Activated naive CD4-positive, alpha-beta T cell treated with anti-CD3 and anti-CD28 coated beads, Interleukin-2, amount 50 U/mL, for 72 hours (primary cell): Measurements from ENCODE around the gene LDLRAD3. TPM values are rescaled to one million over a fixed set of nuclear protein-coding genes. Genes with fewer than 3 reads are reported as not detected.

Source experiments
- ATAC-seq, 2 donors: fragments of 150-1000 bp; cut with Tn5 transposase; 2 replicates each; pipeline ENCODE4 v1.10.0; 2021; ENCODE audit warnings: mild to moderate bottlenecking in 2 of 2, moderate library complexity in 2 of 2
- DNase-seq, 2 donors: peaks; one replicate each; pipeline ENCODE4 v3.0.0; 2021 to 2022; ENCODE audit warnings: low spot score in 2 of 2
- H3K27ac Mint-ChIP-seq, 2 donors: one replicate each; pipeline ENCODE4 v1.8.0; 2022; ENCODE audit warnings: mild to moderate bottlenecking in 2 of 2, mixed read lengths in 2 of 2
- H3K36me3 Mint-ChIP-seq, 2 donors: one replicate each; pipeline ENCODE4 v1.8.0; 2022; ENCODE audit warnings: mixed read lengths in 2 of 2
- H3K9me3 Mint-ChIP-seq, 2 donors: one replicate each; pipeline ENCODE4 v1.8.0; 2022; ENCODE audit warnings: mixed read lengths in 2 of 2
- total RNA-seq, 2 donors: library from RNA; stranded (reverse); gene quantifications; one replicate each; pipeline ENCODE4 v1.2.3, GENCODE V29; 2022

Gene LDLRAD3
- total RNA-seq, 2 donors from 2014 or later = 0.27 to 0.82 TPM

DNA sequence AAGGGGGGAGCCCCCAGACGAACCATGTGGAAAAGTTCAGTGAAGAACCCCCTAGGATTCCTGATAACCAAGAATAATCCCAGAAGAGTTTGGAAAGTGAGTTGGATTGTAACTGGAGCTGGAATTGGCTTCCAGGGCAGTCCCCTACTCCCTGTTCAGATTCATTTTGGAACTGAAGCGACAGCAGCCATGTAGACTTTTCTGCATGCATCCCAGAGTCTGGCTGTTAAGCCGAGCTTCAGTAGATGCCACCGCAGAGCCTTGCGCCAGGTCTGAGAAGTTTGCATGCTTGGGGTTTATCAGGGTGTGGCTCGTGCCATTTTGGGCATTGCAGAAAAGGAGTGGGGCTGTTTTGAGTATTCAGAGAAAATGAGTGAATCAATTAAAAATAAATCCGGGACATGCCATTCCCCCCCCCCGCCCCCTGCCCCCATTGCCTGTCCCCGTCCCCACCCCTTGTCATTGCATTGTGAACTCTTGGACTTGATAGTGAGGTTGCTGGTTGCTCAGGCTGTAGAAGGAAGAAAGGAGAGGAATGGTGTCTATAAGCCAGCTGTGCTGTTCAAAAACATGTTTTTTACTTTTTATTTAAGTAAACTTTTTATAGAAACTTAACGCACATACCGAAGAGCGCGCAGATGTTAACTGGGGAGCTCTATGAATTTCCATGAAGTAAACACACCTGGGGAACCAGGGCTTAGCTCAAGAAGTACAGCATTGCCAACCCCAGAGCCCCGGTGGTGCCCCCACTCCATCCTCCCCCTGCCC lies 71.2 kb downstream of the LDLRAD3 start:
- no peak for DNase-seq
- no peak for ATAC-seq
- no peaks in the 10 kb centered on the region for H3K36me3 Mint-ChIP-seq
- no peak overlapping the region for H3K27ac Mint-ChIP-seq
- no peaks in the 10 kb centered on the region for H3K9me3 Mint-ChIP-seq

- DNase-seq (no peak), ATAC-seq (no peak)
- H3K9me3 Mint-ChIP-seq = no peaks in the 10 kb centered on the region
- H3K27ac Mint-ChIP-seq = no peak overlapping the region
- H3K36me3 Mint-ChIP-seq = no peaks in the 10 kb centered on the region
Measured at GRCh38 chr11:36015799-36016198, 71.9 kb downstream of the LDLRAD3 start.

DNA sequence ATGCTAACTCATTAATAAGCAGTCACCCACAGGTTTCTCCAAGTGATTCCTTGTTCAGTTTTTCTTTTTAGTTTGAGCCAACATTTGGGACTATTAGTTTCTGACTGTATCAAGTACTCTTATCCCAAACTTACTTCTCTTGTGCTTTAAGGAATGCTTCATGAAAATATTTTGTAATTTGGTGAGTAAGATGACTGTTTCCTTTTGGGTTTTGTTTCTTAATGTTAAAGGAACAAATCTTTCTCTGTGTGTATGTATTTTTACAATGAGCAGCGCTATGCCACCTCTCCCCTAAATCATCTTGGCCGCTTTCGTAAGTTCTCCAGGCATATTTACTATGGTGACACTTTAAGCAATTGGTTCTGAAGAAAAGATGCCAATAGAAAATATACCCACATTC lies 72.4 kb downstream of the LDLRAD3 start:
- no peak for DNase-seq
- Mint-ChIP-seq H3K9me3 (no peaks in the 10 kb centered on the region), H3K27ac (no peak overlapping the region), H3K36me3 (no peaks in the 10 kb centered on the region)
- no peak for ATAC-seq

DNA sequence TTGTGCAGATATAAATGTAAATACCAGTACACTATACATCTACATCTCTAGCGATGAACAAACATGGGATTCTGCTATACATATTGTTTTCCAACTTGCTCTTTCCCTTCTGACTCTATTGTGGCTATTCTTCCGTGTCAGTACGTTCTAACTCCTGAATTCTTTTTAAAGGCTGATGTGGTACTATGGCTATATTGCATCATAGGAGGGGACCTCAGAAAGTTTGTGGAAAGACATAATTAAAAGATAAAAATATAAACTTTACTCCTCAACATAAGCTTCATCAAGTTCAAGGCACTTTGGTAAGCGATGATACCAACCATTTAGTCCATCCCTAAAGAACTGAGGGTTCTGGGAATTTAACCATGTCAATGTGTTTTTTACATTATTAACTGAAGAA lies 72.8 kb downstream of the LDLRAD3 start:
- H3K36me3 Mint-ChIP-seq = no peaks in the 10 kb centered on the region
- DNase-seq (no peak), ATAC-seq (no peak)
- no peak overlapping the region for H3K27ac Mint-ChIP-seq
- H3K9me3 Mint-ChIP-seq = no peaks in the 10 kb centered on the region

DNA sequence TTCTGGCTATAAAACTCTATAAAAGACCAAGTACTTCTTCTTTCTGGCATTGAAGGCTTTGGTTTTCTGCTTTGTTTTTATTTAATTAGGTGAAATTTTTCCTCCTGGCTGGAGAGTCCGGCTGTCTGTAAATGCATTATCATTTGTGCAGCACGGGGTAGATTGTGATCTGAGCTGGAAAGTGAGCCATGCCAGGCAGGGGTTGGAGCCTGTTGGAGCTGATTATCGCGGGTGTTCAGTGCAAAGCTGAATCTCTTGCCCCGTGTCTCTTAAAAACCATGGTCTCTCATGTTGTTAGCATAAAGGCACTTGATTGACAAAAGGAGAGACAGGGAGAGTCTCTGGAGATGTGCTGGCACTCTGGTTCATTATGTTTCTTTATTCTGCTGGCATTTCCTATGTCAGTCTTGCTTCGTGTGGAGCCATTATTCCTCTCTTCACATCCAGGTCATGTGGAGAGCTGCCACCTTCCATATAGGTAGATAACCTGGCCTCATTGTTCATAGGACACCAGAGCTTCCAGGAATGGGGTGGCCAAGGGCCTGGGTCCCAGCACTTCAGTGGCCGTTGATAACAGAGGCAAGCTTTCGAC lies 75.2 kb downstream of the LDLRAD3 start:
- DNase-seq (no peak), ATAC-seq (no peak)
- Mint-ChIP-seq H3K9me3 (no peaks in the 10 kb centered on the region), H3K36me3 (no peaks in the 10 kb centered on the region), H3K27ac (no peak overlapping the region)

DNA sequence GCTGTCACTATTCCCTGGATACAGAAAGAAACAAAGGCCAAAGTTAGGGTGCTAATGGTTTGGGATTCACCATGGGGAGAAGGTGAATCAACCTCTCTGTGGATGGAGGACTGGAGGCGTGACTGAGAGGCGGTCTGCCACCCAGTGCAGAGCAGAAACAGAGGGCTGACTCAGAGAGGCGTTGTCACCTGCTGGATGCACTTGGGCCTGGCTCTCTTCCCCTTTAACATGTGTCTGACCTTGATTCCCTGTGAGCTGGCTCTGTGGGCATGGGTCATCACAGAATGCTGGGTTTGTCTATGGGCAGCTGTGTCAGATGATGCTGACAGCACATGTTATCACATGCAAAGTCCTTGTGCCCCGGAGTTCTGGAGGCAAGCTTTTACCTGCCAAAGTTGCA lies 75.9 kb downstream of the LDLRAD3 start:
- DNase-seq (no peak), ATAC-seq (no peak)
- no peaks in the 10 kb centered on the region for H3K36me3 Mint-ChIP-seq
- H3K9me3 Mint-ChIP-seq = no peaks in the 10 kb centered on the region
- H3K27ac Mint-ChIP-seq = no peak overlapping the region

DNA sequence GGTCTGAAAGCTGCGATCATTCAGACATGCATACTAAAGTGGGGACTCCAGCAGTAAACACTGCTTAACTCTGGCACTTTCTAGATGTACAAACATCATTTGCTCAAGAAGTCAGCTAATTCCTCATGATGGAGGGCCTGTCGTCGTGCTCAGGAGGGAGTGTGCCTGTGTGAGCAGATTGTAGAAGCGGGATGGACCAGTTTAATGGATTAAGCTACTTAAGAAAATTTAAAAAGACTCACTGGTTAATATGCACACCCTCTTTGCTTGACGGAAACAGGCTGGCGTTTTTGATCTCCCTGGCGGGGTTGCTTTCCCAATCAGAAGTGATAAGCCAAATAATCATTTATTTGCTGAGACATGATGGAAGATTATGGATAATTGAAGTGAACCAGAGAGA lies 79.0 kb downstream of the LDLRAD3 start:
- no peak overlapping the region for H3K27ac Mint-ChIP-seq

GRCh38 chr11:36023922-36024321 lies 80.1 kb downstream of the LDLRAD3 start:
- no peaks in the 10 kb centered on the region for H3K9me3 Mint-ChIP-seq
- ATAC-seq (no peak), DNase-seq (no peak)
- H3K36me3 Mint-ChIP-seq = no peaks in the 10 kb centered on the region
- H3K27ac Mint-ChIP-seq = no peak overlapping the region

More for the DNA sequence above, 79.0 kb downstream of the LDLRAD3 start:
- DNase-seq = no peak
- ATAC-seq = no peak
- H3K9me3 Mint-ChIP-seq = no peaks in the 10 kb centered on the region
- H3K36me3 Mint-ChIP-seq = no peaks in the 10 kb centered on the region

GRCh38 chr11:36024716-36025115 lies 80.9 kb downstream of the LDLRAD3 start:
- H3K36me3 Mint-ChIP-seq = no peaks in the 10 kb centered on the region
- no peak for ATAC-seq

DNA sequence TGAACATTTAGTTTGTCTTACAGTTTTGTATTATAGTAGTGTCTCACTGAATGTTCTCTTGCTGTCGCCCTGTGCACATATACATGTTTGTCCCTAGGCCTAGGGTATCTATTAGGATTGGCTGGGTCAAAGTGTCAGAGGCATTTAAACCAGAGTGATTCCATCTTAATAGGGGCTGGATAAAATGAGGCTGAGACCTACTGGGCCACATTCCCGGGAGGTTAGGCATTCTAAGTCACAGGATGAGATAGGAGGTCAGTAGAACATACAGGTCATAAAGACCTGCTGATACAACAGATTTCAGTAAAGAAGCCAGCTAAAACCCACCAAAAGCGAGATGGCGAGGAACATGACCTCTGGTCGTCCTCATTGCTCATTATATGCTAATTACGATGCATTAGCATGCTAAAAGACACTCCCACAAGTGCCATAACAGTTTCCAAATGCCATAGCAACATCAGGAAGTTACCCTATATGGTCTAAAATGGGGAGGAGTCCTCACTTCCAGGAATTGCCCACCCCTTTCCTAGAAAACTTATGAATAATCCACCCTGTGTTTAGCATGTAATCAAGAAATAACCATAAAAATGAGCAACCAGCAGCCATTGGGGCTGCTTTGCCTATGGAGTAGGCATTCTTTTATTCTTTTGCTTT lies 82.6 kb downstream of the LDLRAD3 start:
- Mint-ChIP-seq H3K9me3 (no peaks in the 10 kb centered on the region), H3K36me3 (no peaks in the 10 kb centered on the region), H3K27ac (no peak overlapping the region)
- ATAC-seq (no peak), DNase-seq (no peak)

More at GRCh38 chr11:36024716-36025115, 80.9 kb downstream of the LDLRAD3 start:
- no peak for DNase-seq
- Mint-ChIP-seq H3K27ac (no peak overlapping the region), H3K9me3 (no peaks in the 10 kb centered on the region)

GRCh38 chr11:36027731-36028130 lies 83.9 kb downstream of the LDLRAD3 start:
- Mint-ChIP-seq H3K9me3 (no peaks in the 10 kb centered on the region), H3K27ac (no peak overlapping the region), H3K36me3 (no peaks in the 10 kb centered on the region)
- ATAC-seq (no peak), DNase-seq (no peak)

GRCh38 chr11:36029616-36030015 lies 85.8 kb downstream of the LDLRAD3 start:
- DNase-seq (no peak), ATAC-seq (no peak)
- Mint-ChIP-seq H3K9me3 (no peaks in the 10 kb centered on the region), H3K27ac (no peak overlapping the region), H3K36me3 (no peaks in the 10 kb centered on the region)

- no peak for DNase-seq
- ATAC-seq = no peak
- Mint-ChIP-seq H3K36me3 (no peaks in the 10 kb centered on the region), H3K27ac (no peak overlapping the region), H3K9me3 (no peaks in the 10 kb centered on the region)
Measured at GRCh38 chr11:36030731-36031281, 86.9 kb downstream of the LDLRAD3 start.

- DNase-seq = no peak
- H3K36me3 Mint-ChIP-seq = no peaks in the 10 kb centered on the region
- H3K9me3 Mint-ChIP-seq = no peaks in the 10 kb centered on the region
- no peak for ATAC-seq
- no peak overlapping the region for H3K27ac Mint-ChIP-seq
Measured at GRCh38 chr11:36033082-36033751, 89.4 kb downstream of the LDLRAD3 start.

DNA sequence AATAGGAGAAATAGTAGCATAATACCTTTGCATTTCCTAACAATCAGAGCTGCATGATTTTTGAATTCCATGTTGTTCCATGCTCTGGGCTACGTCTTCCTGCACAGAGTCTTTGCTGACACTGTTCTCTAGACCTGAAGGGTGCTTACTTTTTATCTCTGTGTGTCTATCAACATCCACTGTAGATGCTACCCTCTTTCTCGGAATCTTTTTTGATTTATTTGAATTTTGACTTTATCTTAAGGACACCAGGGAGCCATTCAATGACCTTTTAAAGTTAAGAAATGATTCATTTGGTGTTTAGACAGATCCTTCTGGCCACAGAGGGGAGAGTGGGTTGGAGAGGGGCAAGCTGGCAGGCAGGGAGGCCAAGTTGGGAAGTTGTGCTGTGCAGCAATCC lies 90.1 kb downstream of the LDLRAD3 start:
- ATAC-seq (no peak), DNase-seq (no peak)
- no peak overlapping the region for H3K27ac Mint-ChIP-seq
- H3K9me3 Mint-ChIP-seq = no peaks in the 10 kb centered on the region
- H3K36me3 Mint-ChIP-seq = no peaks in the 10 kb centered on the region

DNA sequence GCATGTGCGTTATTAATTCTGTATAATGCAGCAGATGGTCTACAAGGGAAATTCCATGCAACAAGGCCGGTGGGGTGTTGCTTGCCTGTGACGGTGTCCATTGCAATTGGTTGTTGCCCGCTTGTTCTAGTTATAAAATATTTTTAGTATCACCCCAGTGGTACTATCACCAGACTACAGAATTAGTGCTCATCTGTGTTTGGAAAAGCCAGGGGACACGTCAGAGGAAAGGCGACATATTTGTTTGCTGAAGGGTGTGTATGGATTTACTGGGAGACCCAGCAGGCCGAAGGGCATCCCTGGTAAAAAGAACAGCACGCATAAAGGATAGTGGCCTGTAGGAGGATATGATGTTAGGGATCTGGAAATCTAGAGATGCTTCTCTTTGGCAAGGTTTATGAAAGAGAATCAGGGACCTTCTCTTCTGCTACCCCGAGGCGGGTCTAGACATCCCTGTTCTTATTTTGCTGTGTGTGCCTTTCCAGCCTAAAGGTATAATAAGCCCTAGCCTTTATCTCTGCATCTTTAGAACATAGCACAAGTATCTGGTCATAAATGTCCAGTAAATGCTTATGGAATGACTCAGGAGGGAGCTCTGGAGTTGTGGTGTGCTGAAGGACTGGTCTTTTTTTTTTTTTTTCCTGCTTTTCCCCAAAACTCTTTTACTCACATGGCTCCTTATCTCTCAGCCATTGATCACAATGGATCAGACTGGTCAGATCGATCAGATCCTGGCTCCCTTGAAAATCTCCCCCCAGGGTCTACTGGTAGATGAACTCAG lies 90.9 kb downstream of the LDLRAD3 start:
- Mint-ChIP-seq H3K9me3 (no peaks in the 10 kb centered on the region), H3K36me3 (no peaks in the 10 kb centered on the region), H3K27ac (no peak overlapping the region)
- ATAC-seq (no peak), DNase-seq (no peak)
